ENCODE data around the gene SPIN4. TPM values are rescaled to one million over a fixed set of nuclear protein-coding genes. Genes with fewer than 3 reads are reported as not detected.

Gene SPIN4
- total and polyA plus RNA-seq, 4 donors, result 0.68 to 9.2 (median 1.1) TPM

DNA sequence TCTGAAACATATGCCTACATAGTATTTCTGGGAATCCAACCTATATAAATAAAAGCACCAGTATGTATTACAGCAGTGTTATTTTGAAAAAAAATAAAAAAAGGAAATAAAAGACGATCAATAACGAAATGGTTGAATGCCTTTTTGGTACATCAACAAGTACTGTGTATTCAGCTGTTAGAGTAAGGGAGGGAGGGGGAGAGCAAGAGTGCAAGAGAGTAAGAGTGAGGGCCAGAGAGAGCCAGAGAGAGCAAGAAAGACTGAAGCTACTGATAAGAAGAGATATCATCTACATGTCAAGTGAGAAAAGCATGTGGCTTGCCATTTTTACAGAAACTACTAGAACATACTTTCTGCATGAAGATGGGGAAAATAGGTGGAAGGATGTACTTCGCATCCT, 1.8 kb downstream of the SPIN4 start:
- H3K27me3 ChIP-seq (ENCODE audit: control insufficient read depth in 4 of 4, insufficient read depth in 4 of 4, low read length in 3 of 4), result no peaks in the 10 kb centered on the region
- WGBS, result 71% methylated on average over 3 of the region's 3 CpGs
- H3K9ac ChIP-seq (ENCODE audit: low read depth in 1 of 2, low read length in 2 of 2), result no peak overlapping the region
- H3K4me1 ChIP-seq (ENCODE audit: control insufficient read depth in 4 of 4, insufficient read depth in 4 of 4, low read length in 3 of 4), result peaks cover 0 to 7% (median 5%) of the 10 kb centered on the region in 4 donors
- H3K36me3 ChIP-seq (ENCODE audit: control insufficient read depth in 4 of 4, insufficient read depth in 3 of 4, low read depth in 1 of 4, low read length in 3 of 4), result no peaks in the 10 kb centered on the region
- no peak for DNase-seq (ENCODE audit: low spot score)
- TF ChIP-seq, protein P1, sequence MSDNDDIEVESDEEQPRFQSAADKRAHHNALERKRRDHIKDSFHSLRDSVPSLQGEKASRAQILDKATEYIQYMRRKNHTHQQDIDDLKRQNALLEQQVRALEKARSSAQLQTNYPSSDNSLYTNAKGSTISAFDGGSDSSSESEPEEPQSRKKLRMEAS (IDR thresholded peaks at IDR 0.05), result no peak
- TF ChIP-seq, protein P2, sequence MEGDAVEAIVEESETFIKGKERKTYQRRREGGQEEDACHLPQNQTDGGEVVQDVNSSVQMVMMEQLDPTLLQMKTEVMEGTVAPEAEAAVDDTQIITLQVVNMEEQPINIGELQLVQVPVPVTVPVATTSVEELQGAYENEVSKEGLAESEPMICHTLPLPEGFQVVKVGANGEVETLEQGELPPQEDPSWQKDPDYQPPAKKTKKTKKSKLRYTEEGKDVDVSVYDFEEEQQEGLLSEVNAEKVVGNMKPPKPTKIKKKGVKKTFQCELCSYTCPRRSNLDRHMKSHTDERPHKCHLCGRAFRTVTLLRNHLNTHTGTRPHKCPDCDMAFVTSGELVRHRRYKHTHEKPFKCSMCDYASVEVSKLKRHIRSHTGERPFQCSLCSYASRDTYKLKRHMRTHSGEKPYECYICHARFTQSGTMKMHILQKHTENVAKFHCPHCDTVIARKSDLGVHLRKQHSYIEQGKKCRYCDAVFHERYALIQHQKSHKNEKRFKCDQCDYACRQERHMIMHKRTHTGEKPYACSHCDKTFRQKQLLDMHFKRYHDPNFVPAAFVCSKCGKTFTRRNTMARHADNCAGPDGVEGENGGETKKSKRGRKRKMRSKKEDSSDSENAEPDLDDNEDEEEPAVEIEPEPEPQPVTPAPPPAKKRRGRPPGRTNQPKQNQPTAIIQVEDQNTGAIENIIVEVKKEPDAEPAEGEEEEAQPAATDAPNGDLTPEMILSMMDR (IDR thresholded peaks at IDR 0.05; ENCODE audit: low read depth, low read length, missing input control), result no peak
- TF ChIP-seq TAF1 (conservative IDR thresholded peaks at IDR 0.05) (no peak), SP1 (IDR thresholded peaks at IDR 0.05) (no peak)
- no peaks in the 10 kb centered on the region for H3K9me3 ChIP-seq (ENCODE audit: control insufficient read depth in 4 of 4, low read length in 3 of 4)
- H3K27ac ChIP-seq (ENCODE audit: low read depth in 1 of 2, low read length in 2 of 2), result no peak overlapping the region
- no peak overlapping the region for H3K4me3 ChIP-seq (ENCODE audit: low read depth in 1 of 3, low read length in 3 of 3)

DNA sequence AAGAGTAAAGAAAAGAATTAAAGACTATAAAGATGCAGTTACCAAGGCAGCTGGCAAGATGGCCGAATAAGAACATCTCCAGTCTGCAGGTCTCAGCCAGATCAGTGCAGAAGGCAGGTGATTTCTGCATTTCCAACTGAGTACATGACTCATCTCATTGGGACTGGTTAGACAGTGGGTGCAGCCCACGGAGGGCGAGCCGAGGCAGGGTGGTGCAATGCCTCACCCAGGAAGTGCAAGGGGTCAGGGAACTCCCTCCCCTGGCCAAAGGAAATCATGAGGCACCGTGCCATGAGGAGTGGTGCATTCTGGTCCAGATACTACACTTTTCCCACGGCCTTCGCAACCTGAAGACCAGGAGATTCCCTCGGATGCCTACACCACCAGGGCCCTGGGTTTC, 20.5 kb downstream of the SPIN4 start:
- 89% methylated on average over 8 of the region's 8 CpGs for WGBS
- DNase-seq (ENCODE audit: low spot score), result no peak

DNA sequence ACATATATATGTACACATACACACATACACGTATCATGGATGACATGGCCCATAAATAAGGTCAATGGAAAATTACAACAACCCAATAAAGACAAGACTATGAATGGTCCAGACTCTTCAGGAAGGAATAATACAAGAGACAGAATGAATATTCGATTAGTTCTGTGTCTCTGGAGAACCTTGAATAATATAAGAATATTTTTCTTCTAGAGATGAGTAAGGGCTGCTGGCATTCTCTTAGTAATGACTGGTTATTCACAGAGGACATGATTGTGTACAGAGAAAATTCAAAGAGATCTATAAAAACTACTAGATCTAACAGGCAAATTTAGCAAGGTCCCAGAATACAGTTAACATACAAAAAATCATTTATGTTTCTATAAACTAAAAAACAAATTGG, 23.3 kb downstream of the SPIN4 start:
- H3K36me3 ChIP-seq (ENCODE audit: control insufficient read depth in 4 of 4, insufficient read depth in 3 of 4, low read depth in 1 of 4, low read length in 3 of 4), result no peaks in the 10 kb centered on the region
- H3K9me3 ChIP-seq (ENCODE audit: control insufficient read depth in 4 of 4, low read length in 3 of 4), result no peaks in the 10 kb centered on the region
- H3K4me1 ChIP-seq (ENCODE audit: control insufficient read depth in 4 of 4, insufficient read depth in 4 of 4, low read length in 3 of 4), result no peaks in the 10 kb centered on the region
- no peak for DNase-seq (ENCODE audit: low spot score)
- H3K27ac ChIP-seq (ENCODE audit: low read depth in 1 of 2, low read length in 2 of 2), result no peak overlapping the region
- TF ChIP-seq, protein P2 (IDR thresholded peaks at IDR 0.05; ENCODE audit: low read depth, low read length, missing input control), result no peak
- TF ChIP-seq GABPA (IDR thresholded peaks at IDR 0.05 in 1 of 2, conservative IDR thresholded peaks at IDR 0.05 in 1 of 2), result no peak
- no peak for TF ChIP-seq SP1 (IDR thresholded peaks at IDR 0.05)
- no peak for TF ChIP-seq HNF4A (conservative IDR thresholded peaks at IDR 0.05)
- TF ChIP-seq TAF1 (conservative IDR thresholded peaks at IDR 0.05), result no peak
- TF ChIP-seq, protein P1 (IDR thresholded peaks at IDR 0.05), result no peak
- no peak for TF ChIP-seq NR2F2 (IDR thresholded peaks at IDR 0.05)
- H3K27me3 ChIP-seq (ENCODE audit: control insufficient read depth in 4 of 4, insufficient read depth in 4 of 4, low read length in 3 of 4), result no peaks in the 10 kb centered on the region
- H3K4me3 ChIP-seq (ENCODE audit: low read depth in 1 of 3, low read length in 3 of 3), result no peak overlapping the region
- H3K9ac ChIP-seq (ENCODE audit: low read depth in 1 of 2, low read length in 2 of 2), result no peak overlapping the region
- whole genome bisulfite sequencing, result 92% methylated on average over 2 of the region's 2 CpGs

More for the DNA sequence above, 20.5 kb downstream of the SPIN4 start:
- Histone ChIP-seq H3K4me1 (ENCODE audit: control insufficient read depth in 4 of 4, insufficient read depth in 4 of 4, low read length in 3 of 4) (no peaks in the 10 kb centered on the region), H3K27me3 (ENCODE audit: control insufficient read depth in 4 of 4, insufficient read depth in 4 of 4, low read length in 3 of 4) (no peaks in the 10 kb centered on the region), H3K9me3 (ENCODE audit: control insufficient read depth in 4 of 4, low read length in 3 of 4) (no peaks in the 10 kb centered on the region), H3K9ac (ENCODE audit: low read depth in 1 of 2, low read length in 2 of 2) (no peak overlapping the region), H3K36me3 (ENCODE audit: control insufficient read depth in 4 of 4, insufficient read depth in 3 of 4, low read depth in 1 of 4, low read length in 3 of 4) (no peaks in the 10 kb centered on the region), H3K4me3 (ENCODE audit: low read depth in 1 of 3, low read length in 3 of 3) (no peak overlapping the region), H3K27ac (ENCODE audit: low read depth in 1 of 2, low read length in 2 of 2) (no peak overlapping the region)
- TF ChIP-seq YY1 (IDR thresholded peaks at IDR 0.05), result no peak
- TF ChIP-seq RXRA (IDR thresholded peaks at IDR 0.05), result no peak
- TF ChIP-seq, protein P1 (IDR thresholded peaks at IDR 0.05), result no peak
- TF ChIP-seq, protein P2 (IDR thresholded peaks at IDR 0.05; ENCODE audit: low read depth, low read length, missing input control), result no peak
- no peak for TF ChIP-seq RAD21 (IDR thresholded peaks at IDR 0.05)
- TF ChIP-seq GABPA (IDR thresholded peaks at IDR 0.05 in 1 of 2, conservative IDR thresholded peaks at IDR 0.05 in 1 of 2), result no peak
- no peak for TF ChIP-seq NR2F2 (IDR thresholded peaks at IDR 0.05)
- TF ChIP-seq SP1 (IDR thresholded peaks at IDR 0.05), result no peak
- TF ChIP-seq EGR1 (IDR thresholded peaks at IDR 0.05; ENCODE audit: low read depth in 2 of 2), result no peak
- no peak for TF ChIP-seq HNF4A (conservative IDR thresholded peaks at IDR 0.05)
